Activated CD4-positive, alpha-beta T cell treated with anti-CD3 and anti-CD28 coated beads for 4 hours (primary cell): ENCODE results near the gene SLC9A5.

Experiments used
- DNase-seq, 2 donors: peaks; one replicate each; pipeline ENCODE4 v3.0.0-alpha.2; 2020

The SLC9A5 gene

DNA sequence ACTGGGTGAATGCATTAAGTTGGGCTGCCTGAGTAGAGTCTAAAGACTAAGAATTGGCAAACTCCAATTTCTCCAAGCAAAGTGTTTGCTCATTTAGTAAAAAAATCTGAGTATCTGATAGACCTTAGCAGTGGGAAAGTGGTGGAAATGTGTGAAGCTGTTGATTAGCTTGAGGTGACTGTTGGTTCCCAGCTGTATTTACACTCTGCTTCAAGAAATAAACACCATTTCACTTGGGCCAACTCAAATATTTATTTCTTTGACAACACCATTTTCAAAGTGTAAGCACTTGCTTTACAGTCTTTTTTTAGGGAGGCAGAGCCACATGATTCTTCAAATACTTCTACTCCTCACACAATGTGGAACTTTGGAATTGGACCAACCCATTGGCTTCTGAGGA lies 69.1 kb downstream of the SLC9A5 start:
- DNase-seq: no peak
